Limb (tissue), 2 donors: Measurements from ENCODE around the gene ZNF586.
"Not testable (repeated sequence)": the region's sequence is repeated elsewhere in the genome, so short reads cannot be mapped to it uniquely, and the experiment has no call there.

ENCODE experiments used
- DNase-seq, 2 donors: peaks; one replicate each; pipeline ENCODE4 v3.0.0-alpha.2; 2016; ENCODE audit errors: extremely low spot score in 2 of 2

ZNF586 gene

GRCh38 chr19:57821501-57821900 lies 52.0 kb downstream of the ZNF586 start:
- not testable (repeated sequence) for DNase-seq

- DNase-seq, result not testable (repeated sequence)
Measured at GRCh38 chr19:57823155-57823554, 53.7 kb downstream of the ZNF586 start.

GRCh38 chr19:57823608-57824007 lies 54.1 kb downstream of the ZNF586 start:
- DNase-seq, result not testable (repeated sequence)

- DNase-seq, result no peak
Measured at GRCh38 chr19:57825511-57825910, 56.0 kb downstream of the ZNF586 start.

GRCh38 chr19:57829316-57829715 lies 59.8 kb downstream of the ZNF586 start:
- no peak for DNase-seq

GRCh38 chr19:57830071-57830602 lies 60.7 kb downstream of the ZNF586 start, which contains the start of gene ZNF587B:
Gene ZNF587B, plus strand, starts transcription at chr19:57830299. Its CDS starts 230 bp downstream, at chr19:57830529.
- peak; percentile 59 to 90 for DNase-seq
